ENCODE data around the gene TCF25.
"Not testable (repeated sequence)": the region's sequence is repeated elsewhere in the genome, so short reads cannot be mapped to it uniquely, and the experiment has no call there.

Gene TCF25

DNA sequence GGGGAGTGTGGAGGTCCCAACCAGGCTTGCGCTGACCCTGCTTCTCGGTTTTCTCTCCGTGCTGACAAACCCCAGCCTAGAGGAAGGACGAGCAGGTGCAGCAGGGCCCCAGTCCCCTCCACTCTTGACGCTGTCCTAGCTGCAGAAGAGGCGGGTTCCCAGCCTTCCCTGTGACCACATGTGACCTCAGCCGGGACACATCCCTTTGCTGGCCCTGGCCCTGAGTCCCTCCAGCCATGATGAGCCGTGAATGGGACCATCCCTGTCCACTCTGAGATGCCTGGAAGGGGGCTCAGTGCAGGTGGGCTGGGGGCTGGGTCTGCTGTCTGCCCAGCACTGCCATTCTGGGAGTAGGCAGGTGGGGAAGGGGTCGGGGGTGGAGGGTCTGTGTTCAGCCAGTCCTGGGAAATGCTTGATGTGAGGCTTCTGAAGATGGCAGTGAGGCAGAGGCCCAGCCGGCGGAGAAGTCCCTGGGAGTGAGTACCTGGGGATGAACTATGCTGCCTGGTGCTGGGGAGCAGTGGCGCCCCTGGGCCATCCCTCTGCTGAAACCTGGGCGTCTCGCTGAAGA is 47.8 kb downstream of the TCF25 start:
- DNase-seq: no peak

DNA sequence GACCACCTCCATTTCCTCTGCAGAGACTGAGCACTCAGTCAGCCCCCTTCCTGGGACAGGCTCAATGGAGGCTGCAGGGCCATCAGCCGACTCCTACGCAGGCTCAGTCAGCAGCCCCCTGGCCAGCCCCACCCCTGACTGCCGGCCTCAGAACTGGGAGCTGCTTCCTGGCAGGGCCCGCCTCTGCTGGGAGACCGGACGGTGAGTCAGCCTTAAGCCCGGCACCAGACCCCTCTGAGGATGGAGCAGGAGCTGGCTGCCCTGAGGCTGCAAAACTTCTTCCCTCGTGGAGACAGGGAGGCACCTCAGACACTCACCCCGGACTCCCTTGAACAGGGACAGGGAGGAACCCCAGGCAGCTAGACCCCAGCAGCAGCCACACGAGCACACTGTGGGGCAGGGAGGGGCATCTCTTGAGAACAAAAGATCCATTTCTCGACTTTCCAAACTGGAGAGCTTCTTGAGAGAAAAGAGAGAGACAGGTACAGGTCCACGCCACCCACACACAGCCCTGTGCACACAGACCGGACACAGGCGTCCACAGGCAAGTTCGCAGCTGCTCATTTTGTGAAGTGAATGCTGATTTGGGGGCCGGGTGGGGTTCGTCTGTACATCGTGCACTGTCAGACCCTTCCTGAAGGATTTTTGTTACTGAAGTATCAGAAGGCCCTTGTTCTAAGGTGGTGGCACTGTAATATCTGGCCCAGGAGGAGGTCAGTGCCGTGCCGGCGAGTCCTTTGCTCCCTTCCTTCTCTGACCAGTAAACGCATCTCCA is 48.5 kb downstream of the TCF25 start:
- peak; percentile 90 for DNase-seq

DNA sequence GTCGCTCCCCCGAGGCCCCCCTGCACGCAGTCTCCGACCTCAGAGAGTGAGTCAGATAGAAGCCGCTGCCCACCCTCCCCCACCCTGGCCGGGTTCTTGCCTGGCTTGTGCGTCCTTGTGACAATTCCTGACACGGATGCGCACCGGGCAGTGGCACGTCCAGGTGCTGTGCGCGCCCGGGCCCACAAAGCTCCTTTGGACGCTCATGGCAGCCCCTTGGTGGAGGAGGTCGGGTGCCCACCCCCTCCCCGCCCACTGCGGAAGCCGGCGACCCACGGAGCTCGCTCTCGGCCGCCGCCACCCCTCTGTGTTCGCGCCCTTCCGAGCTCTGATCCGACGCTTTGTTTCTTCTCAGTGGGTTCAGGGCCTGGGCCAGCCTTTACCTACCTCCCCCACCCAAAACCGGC is 49.1 kb downstream of the TCF25 start:
- DNase-seq: peak; percentile 74

DNA sequence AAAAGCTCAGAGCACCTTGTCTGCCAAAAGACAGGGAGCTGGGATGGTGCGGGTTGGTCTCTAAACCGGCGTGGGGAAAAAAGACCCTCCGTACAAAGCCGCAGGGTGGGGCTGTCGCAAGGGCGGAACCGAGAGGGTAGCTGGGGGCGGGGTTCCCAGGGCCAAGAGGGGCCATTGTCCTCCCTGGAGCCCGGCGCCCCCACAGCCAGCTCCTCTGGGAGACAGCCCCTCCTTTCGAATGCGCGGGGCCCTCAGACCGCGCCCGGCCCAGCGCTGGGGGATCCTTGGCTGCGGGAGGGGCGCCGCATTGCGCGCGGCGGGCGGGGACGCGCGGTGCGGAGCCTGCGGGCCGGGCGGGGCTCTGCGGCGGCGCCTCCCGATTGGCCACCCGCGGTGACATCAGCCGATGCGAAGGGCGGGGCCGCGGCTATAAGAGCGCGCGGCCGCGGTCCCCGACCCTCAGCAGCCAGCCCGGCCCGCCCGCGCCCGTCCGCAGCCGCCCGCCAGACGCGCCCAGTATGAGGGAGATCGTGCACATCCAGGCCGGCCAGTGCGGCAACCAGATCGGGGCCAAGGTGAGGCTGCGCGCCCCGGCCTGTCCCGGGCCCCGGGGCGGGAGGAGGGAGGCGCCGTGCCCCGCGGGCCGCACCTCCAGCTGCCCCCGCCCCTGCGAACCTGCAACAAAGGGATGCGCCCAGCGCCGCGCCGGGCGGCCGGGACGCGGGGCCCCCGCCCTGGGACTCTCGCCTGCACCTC is 49.7 kb downstream of the TCF25 start, which contains the start of gene TUBB3:
TSS of gene TUBB3 (plus strand) at position 459 of the 756 bp plus-strand sequence. CDS start at position 519, 60 bp downstream.
- DNase-seq: peak; percentile 84

DNA sequence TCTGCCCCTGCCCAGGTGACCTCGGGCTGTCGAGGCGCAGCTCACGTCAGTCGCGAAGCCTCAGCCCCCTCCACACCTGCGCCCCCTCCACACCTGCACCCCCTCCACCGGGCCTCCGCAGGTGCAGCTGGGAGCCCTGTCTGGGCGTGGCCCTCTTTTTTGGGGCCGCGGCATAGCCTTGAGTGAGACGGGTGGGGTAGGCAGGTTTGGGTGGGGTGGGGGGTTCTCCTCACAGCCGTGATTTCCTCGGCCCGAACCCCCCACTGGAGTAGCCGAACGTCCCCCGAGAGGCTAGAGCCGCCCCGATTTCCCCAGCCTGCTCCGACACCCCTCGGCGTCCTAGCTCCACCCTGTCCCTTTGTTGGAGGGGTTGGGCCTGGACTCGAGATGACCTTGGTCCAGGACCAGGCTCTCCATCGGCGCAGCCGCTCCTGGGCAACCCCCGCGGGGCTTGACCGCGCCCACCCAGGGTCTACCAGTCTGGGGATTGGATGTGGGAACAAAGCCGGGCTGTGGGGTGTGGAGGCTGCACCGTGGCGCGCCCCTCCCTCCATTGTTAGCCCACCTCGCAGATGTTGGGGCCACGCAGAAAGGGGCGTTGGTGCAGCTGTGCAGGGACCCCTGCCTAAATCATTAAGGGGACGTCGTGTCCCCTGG is 50.4 kb downstream of the TCF25 start:
- no peak for DNase-seq

DNA sequence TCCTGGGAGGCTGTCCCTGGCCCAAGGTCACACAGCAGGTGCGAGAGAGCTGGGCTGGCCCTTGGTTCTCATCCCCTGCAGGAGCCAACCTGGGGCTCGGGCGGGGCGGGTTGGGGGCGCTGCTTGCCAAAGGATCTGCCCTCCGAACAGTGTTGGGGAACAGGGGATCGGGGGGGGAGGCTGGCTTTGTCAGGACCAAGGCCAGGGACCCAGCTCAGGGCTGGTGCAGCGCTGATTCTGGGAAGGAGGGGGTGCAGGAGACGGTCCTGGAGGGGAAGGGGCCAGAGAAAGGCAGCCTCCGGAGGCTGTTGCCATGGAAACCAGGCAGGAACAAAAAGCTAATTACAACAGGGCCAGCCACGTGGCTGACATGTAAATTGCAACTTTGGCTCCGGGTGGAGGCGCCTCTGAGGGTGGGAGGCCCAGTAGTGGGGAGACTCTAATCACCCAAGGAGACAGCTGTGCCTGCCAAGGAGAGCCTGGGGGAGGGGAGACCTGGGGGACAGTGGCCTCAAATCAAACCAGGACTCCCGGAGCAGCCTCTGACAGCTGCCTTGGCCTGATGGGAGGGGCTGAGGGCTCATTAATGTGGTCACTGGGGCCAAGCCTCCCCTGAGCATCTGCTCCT is 51.0 kb downstream of the TCF25 start:
- peak; percentile 35 for DNase-seq

DNA sequence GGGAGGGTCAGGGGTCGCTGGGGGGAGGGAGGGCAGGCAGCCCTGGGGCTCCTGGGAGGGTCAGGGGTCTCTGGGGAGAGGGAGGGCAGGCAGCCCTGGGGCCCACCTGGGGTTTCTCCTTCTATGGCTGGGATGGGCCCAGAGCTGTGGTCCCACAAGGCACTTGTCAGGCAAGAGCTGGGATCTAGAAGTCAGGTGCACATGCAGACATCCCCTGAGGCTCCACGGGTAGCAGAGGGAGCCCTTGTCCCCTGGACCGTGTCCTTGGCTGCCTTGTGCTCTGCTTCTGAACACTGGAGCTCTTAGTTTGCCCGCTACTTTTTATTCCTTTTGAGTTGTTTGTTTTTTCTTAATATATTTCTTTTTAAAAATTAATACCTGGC is 51.5 kb downstream of the TCF25 start:
- no peak for DNase-seq

DNA sequence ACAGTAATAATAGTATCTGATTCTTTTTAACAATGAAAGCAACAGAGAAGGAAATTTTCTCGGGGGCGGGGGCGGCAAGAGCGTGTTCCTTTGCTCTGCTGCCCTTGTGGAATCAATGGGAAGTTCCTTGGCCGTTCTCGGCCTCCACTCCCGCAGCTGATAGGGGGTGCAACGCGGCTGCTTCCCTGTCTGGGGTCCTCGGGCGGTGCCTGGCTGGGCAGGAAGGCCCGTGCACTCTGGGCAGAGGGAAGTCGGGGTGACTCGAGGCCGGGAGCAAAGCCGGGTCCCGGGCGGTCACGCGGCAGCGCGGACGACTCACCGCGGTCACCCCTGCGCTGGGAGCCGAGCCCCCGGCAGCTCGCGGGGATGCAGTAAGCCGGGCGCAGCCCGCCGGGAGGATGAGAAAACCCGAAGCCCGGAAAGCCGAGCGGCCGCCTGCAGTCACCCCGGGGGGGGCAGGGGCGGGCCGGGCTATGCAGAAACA is 52.2 kb downstream of the TCF25 start:
- peak; percentile 19 for DNase-seq

DNA sequence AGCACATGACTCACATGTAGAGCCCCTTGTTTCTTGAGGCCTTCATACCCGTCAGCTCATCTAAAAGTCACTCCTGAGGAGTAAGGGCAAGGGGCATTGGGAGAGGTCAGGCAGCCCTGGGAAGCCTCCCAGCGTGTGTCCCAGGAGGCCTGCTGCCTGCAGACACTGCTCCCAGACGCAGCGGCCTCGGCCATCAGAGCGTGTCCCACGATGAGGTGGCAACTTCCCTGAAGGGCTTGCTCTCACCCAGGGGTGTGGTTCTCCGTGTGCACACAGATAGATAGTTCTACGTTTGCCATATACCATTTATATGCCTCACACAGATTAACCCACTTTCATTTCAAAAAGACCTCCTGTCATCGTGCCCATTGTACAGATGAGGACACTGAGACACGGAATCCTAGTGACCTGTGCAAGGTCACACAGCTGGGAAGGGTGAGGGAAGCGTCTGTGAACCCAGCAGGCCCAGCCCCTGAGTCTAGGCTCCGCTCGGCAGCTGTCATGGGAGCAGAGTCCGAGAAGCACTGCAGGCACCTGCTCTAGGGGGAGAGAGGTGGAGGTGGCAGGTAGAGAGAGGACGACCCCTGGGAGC is 58.0 kb downstream of the TCF25 start:
- no peak for DNase-seq

DNA sequence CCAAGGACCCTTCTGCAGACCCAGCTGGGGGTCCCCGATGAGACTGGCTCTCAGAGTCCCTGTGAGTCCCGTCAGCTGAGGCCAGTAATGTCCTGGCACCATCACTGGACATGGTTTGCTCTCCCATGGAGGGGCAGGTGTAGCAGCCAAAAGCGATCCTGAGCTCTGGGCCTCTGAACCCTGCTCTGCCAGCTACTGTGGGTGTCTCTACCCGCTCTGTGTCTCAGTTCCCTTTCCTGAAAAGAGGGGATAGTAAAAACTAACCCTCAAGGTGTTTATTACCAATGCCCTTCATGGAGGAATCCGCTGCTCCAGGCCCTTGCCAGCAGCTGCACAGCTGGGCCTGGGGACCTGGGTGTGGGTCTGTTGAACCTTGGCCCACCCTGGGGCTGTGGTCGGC is 58.6 kb downstream of the TCF25 start:
- DNase-seq: no peak

DNA sequence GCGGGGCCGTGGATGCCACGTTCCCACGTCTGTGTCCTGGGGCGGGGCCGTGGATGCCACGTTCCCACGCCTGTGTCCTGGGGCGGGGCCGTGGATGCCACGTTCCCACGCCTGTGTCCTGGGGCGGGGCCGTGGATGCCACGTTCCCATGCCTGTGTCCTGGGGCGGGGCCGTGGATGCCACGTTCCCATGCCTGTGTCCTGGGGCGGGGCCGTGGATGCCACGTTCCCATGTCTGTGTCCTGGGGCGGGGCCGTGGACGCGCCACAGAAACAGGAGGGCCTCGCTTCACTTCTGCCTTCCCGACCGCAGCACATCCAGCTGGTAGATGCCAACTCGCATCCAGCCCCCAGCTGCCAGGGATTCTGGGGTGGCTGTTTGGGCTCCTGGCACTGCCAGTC is 60.6 kb downstream of the TCF25 start:
- DNase-seq: not testable (repeated sequence)

DNA sequence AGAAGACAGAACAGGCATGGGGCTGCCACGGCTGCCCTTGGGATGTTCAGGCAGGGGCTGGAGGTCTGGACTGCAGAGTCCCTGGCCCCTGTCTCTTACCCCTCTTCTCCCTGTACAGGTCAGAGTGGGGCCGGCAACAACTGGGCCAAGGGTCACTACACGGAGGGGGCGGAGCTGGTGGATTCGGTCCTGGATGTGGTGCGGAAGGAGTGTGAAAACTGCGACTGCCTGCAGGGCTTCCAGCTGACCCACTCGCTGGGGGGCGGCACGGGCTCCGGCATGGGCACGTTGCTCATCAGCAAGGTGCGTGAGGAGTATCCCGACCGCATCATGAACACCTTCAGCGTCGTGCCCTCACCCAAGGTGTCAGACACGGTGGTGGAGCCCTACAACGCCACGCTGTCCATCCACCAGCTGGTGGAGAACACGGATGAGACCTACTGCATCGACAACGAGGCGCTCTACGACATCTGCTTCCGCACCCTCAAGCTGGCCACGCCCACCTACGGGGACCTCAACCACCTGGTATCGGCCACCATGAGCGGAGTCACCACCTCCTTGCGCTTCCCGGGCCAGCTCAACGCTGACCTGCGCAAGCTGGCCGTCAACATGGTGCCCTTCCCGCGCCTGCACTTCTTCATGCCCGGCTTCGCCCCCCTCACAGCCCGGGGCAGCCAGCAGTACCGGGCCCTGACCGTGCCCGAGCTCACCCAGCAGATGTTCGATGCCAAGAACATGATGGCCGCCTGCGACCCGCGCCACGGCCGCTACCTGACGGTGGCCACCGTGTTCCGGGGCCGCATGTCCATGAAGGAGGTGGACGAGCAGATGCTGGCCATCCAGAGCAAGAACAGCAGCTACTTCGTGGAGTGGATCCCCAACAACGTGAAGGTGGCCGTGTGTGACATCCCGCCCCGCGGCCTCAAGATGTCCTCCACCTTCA is 61.5 kb downstream of the TCF25 start:
- no peak for DNase-seq

DNA sequence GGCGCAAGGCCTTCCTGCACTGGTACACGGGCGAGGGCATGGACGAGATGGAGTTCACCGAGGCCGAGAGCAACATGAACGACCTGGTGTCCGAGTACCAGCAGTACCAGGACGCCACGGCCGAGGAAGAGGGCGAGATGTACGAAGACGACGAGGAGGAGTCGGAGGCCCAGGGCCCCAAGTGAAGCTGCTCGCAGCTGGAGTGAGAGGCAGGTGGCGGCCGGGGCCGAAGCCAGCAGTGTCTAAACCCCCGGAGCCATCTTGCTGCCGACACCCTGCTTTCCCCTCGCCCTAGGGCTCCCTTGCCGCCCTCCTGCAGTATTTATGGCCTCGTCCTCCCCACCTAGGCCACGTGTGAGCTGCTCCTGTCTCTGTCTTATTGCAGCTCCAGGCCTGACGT is 62.2 kb downstream of the TCF25 start:
- not testable (repeated sequence) for DNase-seq

DNA sequence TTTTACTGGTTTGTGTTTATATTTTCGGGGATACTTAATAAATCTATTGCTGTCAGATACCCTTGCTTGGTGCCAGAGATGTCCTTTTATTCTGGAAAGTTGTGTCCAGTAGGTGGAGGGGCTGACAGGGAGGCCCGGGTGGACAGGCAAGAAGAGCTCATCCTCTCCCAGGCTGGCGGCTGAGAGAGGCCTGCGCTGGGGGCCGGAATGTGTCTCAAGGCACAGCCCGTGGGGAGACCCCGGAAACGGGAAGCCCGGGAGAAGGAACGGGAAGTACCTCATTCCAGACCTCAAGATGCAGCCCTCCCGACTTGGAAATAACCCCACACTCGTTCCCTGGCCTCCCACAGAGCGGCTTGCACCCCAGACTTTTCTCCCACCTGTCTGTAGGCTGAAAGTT is 62.6 kb downstream of the TCF25 start:
- DNase-seq: no peak

DNA sequence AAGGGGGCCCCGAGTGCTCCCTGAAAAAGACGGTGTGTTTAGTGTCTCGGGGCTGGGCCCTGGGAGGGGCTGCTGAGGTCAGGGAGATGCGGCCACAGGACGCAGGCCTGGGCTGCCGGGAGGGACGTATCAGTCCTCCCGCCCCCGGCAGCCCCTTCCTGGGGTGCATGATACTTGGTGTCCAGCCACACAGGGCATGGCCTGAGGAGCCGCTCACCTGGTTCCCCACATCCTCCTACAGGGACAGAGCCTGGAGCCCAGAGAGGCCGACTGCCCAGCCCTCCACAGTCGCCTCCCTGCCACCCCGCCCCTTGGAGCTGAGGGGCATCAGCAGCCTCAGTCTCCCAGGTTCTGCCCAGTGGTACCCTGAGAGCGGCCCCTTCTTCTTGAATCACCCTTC is 63.1 kb downstream of the TCF25 start:
- no peak for DNase-seq

DNA sequence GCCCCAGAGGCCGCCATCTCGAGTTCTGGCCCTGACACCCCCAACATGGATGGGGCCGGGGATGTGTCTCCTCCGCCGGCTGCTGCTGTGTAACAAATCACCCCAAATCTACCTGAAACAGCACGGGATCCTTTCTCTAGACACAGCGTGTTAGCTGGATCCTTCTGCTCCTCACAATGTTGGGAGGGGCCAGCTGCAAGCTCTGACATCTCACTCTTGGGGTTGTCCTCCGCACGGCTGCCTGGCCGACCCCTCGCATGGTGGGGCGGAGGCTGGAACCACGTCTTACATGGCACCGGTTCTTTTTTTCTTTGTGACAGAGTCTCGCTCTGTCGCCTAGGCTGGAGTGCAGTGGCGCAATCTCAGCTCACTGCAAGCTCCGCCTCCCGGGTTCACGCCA is 63.6 kb downstream of the TCF25 start:
- no peak for DNase-seq

DNA sequence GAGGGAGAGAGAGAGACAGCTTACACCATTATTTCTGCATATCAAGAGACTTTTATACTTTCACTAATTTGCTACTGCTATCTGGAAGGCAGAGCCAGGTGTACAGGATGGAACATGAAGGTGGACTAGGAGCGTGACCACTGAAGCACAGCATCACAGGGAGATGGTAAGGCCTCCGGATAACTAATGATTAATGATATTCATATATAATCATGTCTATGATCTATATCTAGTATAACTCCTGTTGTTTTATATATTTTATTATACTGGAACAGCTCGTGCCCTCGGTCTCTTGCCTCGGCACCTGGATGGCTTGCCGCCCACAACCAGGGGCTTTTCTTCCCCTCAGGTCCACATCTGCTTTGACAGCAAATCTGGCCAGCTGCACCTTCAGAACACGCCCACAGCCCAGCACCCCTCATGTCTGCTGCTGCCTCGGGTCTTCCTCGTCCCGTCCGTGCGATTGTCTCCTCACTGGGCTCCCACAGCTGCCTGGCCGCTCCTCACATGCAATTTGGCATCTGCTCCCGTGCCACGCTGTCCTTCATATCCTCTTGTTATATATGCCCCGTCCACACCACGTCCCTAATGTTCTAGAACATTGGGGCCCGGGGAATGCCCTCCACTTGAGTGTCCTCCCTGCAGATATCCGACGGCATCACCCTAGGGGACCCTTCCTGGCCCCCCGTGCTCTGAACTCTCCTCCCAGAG is 64.9 kb downstream of the TCF25 start:
- no peak for DNase-seq

DNA sequence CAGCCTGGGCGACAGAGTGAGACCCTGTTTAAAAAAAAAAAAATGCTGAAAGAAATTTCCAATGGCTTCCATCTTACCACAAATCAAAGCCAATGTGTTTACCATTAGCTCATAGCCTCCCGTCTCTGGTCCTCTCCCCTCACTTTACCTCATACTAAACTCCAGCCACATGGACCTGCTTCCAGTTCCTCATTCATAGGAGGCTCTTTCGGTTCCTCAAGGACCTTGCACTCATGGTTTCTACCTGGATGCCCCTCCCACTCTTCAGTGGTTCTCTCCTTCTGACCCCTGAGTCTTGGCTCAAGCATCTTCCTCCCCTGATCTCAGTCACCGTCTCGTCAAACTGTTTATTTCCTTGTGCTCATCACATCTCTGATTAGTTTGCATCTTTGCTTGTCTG is 71.4 kb downstream of the TCF25 start:
- no peak for DNase-seq

DNA sequence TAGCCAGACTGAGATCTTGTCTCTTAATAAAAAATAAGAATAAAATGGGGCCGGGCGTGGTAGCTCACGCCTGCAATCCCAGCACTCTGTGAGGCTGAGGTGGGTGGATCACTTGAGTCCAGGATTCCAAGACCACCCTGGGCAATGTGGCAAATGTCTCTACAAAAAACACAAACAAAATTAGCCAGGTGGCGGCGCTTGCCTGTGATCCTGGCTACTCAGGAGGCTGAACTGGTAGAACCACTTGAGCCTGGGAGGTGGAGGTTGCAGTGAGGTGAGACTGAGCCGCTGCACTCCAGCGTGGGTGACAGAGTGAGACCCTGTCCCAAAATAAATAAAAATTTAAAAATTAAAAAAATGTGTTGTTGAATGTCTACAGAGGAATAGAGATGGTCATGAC is 72.3 kb downstream of the TCF25 start:
- no peak for DNase-seq

DNA sequence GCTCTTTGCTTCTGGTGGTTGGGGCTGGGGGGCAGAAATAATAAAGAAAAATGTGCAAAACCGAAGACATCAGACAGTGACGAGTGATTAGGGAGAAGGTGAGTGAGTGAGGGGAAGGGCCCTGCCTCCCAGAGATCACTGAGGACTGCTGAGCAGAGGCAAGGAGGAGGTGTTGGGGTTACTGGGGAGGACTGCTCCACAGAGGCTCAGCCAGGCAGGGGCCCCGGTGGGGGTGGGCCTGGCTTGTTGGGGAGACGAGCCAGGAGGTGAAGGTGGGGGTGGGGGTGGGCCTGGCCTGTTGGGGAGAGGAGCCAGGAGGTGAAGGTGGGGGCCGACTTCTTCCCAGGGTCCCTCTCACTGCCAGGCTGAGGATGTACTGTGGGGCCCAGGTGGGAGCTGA is 73.1 kb downstream of the TCF25 start:
- no peak for DNase-seq

All from suppressor macrophage treated with lipopolysaccharide for 4 hours (primary cell).